GM19372 (cell line): ENCODE measurements around the gene SACS.
"Not testable (repeated sequence)": the region's sequence is repeated elsewhere in the genome, so short reads cannot be mapped to it uniquely, and the experiment has no call there.

Experiments used
- ATAC-seq: cut with Tn5 transposase; IDR thresholded peaks from one replicate; pipeline ENCODE4 v1.9.1; 2021; ENCODE audit warnings: mild to moderate bottlenecking, low read depth, moderate library complexity; ENCODE audit not compliant: unreplicated experiment

Gene SACS

GRCh38 chr13:23414682-23415081 lies 18.8 kb downstream of the SACS start:
- no peak for ATAC-seq

DNA sequence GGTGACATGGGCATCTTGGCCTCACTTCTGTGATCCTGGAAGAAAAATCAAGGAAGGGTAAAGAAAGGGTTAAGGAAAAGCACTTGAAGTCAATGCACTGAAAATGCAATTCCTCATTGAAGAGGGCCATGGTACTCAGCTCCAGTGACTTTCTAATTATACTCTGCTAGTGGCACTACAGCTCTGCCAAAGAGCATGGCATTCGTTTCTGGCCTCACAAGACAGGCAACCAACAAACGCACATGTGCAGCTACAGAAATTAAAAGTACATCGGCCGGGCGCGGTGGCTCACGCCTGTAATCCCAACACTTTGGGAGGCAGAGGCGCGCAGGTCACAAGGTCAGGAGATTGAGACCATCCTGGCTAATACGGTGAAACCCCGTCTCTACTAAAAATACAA lies 21.8 kb downstream of the SACS start:
- no peak for ATAC-seq

DNA sequence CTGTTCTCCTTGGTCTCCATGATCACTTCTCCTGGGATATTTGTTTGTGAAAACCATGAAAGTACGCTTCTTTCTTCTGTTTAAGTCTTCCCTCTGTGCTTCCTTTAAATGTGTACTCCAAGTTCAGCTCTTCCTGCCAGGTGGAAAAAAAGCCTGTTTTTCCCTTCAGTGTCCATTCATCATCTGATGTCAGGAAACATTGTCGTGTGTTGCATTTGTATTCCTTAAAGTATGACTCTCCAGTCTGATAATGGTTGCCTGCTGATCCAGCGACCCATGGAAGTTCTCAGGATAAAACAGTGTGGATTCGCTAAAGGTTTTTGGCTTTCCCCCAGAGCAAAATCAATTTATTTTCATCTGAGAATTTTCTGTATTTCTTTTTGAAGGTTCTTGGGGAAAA lies 22.3 kb downstream of the SACS start:
- ATAC-seq: no peak

GRCh38 chr13:23408026-23408425 lies 25.5 kb downstream of the SACS start:
- no peak for ATAC-seq

DNA sequence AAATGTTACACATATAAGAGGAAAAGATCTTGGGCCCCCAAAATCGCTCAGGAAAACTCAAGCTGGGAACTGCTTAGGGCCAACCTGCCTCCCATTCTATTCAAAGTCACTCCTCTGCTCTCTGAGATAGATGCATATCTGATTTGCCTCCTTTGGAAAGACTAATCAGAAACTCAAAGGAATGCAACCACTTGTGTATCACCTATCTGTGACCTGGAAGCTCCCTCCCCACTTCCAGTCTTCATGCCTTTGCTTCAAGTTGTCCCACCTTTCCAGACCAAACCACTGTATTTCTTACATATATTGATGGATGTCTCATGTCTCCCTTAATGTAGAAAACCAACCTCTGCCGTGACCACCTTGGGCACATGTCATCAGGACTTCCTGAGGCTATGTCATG lies 32.3 kb downstream of the SACS start:
- not testable (repeated sequence) for ATAC-seq

GRCh38 chr13:23399347-23399746 lies 34.2 kb downstream of the SACS start:
- no peak for ATAC-seq

DNA sequence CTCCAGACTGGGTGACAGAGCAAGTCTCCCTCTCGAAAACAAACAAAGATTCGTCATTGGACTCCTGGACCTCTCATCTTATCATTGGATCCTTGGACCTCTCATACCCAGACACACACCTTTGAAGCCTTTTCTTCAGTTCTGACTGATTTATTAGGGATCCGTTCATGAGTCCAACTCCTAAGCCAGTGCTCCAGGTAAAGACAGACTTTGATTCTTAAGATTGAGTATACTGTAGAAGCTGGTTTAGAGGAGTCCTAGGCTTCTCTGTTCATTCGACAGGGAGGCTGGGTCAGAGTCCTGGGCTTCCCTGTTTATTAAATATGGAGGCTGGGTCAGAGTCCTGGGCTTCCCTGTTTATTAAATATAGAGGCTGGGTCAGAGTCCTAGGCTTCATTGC lies 38.7 kb downstream of the SACS start:
- no peak for ATAC-seq

- no peak for ATAC-seq
These were observed 40.4 kb downstream of the SACS start for GRCh38 chr13:23392925-23393645.

DNA sequence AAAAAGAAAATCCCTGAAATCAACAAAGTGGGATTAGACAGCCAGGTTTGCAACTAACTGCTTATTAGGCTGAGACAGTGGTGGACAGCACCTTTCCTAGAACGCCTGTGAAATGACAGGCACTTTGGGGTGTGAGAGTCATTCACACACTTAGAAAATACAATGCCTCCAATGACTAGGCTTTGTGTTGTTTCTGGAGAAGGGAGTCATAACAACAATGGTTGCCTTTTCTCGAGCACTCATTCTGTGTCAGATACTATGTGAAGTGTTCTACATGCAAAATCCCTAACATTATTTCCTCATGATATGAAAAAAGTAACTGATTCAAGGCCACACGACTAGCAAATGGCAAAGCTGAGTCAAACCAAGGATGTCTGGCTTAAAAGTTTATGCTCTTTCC lies 41.2 kb downstream of the SACS start:
- ATAC-seq: no peak

DNA sequence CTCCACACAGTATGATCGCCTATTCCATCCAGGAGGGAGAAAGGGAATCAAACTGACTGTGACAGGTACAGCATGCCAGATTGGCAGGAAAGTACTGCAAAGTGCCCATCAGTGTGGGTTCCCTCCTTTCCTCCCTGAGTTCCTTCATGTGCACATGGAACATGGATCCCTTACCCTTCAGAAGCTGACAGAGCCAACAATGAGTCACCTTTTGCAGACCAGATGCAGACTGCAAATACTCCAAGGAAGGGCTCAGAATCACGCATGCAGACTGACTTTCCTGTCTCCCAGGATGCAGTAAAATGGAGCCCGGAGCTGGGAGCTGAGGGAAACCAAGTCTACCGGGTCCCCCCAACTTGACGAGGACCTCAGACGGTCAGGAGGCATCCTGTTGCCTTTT lies 41.8 kb downstream of the SACS start:
- ATAC-seq: no peak

DNA sequence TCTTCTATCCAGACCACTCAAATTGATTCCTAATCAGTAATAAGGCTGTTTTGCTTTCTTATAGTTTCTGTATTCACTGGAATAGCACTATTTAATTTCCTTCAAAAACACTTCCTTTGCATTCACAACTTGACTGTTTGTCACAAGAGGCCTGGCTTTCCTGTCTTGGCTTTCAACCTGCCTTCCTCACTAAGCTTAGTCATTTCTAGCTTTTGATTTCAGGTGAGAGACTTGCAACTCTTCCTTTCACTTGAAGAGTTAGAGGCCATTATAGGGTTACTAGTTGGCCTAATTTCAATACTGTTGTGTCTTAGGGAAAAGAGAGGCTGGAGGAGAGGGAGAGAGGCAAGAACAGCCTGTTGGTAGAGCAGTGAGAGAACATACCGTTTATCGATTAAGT lies 47.0 kb downstream of the SACS start:
- peak; percentile 44 for ATAC-seq

DNA sequence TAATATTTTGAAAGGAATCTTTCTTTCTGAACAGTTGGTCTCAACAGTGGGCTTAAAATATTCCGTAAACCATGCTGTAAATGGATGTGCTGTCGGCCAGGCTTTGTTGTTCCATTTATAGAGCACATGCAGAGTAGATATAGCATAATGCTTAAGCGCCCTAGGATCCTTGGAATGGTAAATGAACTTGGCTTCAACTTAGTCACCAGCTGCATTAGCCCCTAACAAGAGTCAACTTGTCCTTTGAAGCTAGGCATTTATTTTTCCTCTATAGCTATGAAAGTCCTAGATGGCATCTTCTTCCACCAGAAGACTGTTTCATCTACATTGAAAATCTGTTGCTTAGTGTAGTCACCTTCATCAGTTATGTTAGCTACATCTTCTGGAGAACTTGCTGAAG lies 47.6 kb downstream of the SACS start:
- no peak for ATAC-seq

GRCh38 chr13:23384111-23384510 lies 49.4 kb downstream of the SACS start:
- peak; percentile 72 for ATAC-seq

GRCh38 chr13:23383151-23383550 lies 50.4 kb downstream of the SACS start:
- ATAC-seq: no peak

GRCh38 chr13:23381866-23382265 lies 51.6 kb downstream of the SACS start:
- ATAC-seq: no peak

GRCh38 chr13:23380534-23380933 lies 53.0 kb downstream of the SACS start:
- no peak for ATAC-seq

GRCh38 chr13:23377983-23378632 lies 55.4 kb downstream of the SACS start:
- ATAC-seq: no peak

GRCh38 chr13:23377579-23377978 lies 55.9 kb downstream of the SACS start:
- no peak for ATAC-seq

DNA sequence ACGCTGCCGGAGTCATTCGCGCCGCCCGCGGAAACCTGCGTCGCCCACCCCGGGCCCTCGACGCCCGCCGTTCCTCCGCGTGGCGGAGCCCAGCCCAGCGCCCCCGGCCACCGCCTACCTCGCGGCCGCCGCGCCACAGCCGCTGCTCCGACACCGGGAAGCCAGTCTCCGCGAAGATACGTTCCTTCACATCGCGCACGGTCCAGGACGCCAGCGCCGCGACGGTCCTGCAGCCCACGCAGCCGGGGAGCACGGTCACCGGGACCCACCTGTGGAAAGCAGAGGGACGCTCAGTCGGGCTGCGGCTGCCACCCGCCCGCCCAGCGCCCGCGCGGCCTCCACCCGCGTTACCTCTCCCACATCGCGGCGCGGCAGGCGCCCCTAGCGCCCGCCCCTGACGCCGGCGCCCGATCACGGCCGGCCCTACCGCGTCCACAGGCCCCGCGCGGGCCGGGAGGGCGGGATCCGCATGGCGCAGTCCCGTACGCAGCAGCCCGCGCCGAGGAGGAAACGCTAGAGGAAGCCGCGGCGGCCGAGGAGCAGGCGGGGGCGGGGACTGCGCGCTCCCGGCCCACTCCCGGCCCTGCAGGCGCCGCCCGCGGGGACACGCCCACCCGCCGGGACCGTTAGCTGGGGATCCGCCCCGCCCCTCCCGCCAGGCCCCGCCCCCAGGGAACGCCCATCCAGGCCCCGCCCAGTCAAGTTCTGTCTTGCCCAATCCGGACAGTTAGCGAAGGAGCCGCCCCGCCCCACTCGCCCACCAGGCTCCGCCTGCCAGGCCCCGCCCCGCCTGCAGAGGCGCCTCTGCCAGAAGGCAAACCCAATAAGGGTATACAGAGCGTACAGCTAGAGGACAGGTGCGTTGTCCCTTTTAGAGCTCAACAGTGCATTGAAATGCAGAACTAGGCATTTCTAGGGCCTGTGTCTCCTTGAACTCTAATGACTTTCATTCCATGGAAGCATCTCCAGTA lies 58.2 kb downstream of the SACS start:
- peak; percentile 76 for ATAC-seq

DNA sequence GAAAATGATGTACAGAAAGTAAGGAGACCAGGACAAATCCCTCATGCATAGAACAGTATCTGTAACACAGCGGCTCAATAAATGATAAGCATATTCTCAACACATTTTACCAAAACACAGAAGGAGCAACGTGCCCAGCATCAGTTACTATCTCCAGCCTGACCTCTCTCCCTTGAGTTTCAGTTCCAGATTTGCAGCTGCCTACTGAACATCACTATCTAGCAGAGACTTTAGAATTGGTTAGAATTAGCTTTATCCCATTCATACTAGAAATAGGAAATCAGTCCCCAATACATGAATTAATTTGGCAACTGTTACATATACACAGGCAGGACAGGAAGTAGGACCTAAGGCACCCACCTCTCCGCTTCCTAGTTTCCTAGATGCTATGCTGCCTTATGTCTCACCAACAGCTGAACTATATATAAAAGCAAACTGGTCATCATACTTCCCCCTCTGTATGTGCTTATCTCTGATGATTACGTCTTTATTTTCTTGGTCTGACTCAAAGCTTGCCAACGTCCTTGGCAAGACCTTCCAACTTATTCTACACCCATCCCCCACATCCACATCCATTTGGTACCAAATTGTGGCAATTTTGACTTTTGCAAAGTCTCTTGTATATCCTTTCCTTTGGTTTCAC lies 61.1 kb downstream of the SACS start:
- ATAC-seq: no peak

GRCh38 chr13:23367907-23368306 lies 65.6 kb downstream of the SACS start:
- no peak for ATAC-seq
